ENCODE results near the gene MPO.

MPO gene

GRCh38 chr17:58307468-58308172 lies 26.9 kb upstream of the MPO start:
- H3K36me3 ChIP-seq (ENCODE audit: insufficient read depth, low read length) = no peaks in the 10 kb centered on the region
- no peak overlapping the region for H3K4me3 ChIP-seq (ENCODE audit: low read length)
- no peak overlapping the region for H2AFZ ChIP-seq (ENCODE audit: low read depth, low read length)
- H3K9me3 ChIP-seq (ENCODE audit: low read length) = no peaks in the 10 kb centered on the region
- no peaks in the 10 kb centered on the region for H3K4me1 ChIP-seq (ENCODE audit: insufficient read depth, low read length)
- H3K27me3 ChIP-seq (ENCODE audit: insufficient read depth, low read length) = no peaks in the 10 kb centered on the region

GRCh38 chr17:58306131-58306951 lies 25.6 kb upstream of the MPO start:
- Histone ChIP-seq H3K4me3 (ENCODE audit: low read length) (no peak overlapping the region), H3K4me1 (ENCODE audit: insufficient read depth, low read length) (no peaks in the 10 kb centered on the region), H3K36me3 (ENCODE audit: insufficient read depth, low read length) (no peaks in the 10 kb centered on the region), H2AFZ (ENCODE audit: low read depth, low read length) (no peak overlapping the region), H3K9me3 (ENCODE audit: low read length) (no peaks in the 10 kb centered on the region), H3K27me3 (ENCODE audit: insufficient read depth, low read length) (no peaks in the 10 kb centered on the region)

DNA sequence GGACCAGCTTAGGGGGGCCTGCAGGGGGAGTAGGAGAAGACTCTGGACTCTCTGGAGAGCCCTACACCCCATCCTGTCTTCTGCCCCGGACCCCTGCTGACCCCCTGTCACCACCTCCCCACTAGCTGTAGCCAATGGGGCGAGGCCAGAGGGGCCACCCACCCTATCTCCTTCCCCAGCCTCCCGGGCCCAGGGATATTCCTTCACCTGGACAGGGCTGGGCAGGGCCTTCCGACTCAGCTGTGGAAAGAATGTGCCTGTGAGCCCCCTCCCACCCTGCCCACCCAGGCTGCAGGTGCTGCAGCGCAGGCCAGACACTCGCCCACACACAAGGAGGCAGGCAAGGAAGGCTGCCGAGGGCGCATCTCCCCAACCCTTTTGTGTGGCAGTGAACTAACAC lies 24.9 kb upstream of the MPO start:
- Histone ChIP-seq H3K36me3 (ENCODE audit: insufficient read depth, low read length) (no peaks in the 10 kb centered on the region), H3K4me3 (ENCODE audit: low read length) (no peak overlapping the region), H3K27me3 (ENCODE audit: insufficient read depth, low read length) (no peaks in the 10 kb centered on the region), H2AFZ (ENCODE audit: low read depth, low read length) (no peak overlapping the region), H3K4me1 (ENCODE audit: insufficient read depth, low read length) (no peaks in the 10 kb centered on the region), H3K9me3 (ENCODE audit: low read length) (no peaks in the 10 kb centered on the region)

GRCh38 chr17:58304750-58305486 lies 24.2 kb upstream of the MPO start:
- no peaks in the 10 kb centered on the region for H3K27me3 ChIP-seq (ENCODE audit: insufficient read depth, low read length)
- no peak overlapping the region for H2AFZ ChIP-seq (ENCODE audit: low read depth, low read length)
- H3K4me1 ChIP-seq (ENCODE audit: insufficient read depth, low read length) = no peaks in the 10 kb centered on the region
- no peaks in the 10 kb centered on the region for H3K9me3 ChIP-seq (ENCODE audit: low read length)
- no peaks in the 10 kb centered on the region for H3K36me3 ChIP-seq (ENCODE audit: insufficient read depth, low read length)
- no peak overlapping the region for H3K4me3 ChIP-seq (ENCODE audit: low read length)

DNA sequence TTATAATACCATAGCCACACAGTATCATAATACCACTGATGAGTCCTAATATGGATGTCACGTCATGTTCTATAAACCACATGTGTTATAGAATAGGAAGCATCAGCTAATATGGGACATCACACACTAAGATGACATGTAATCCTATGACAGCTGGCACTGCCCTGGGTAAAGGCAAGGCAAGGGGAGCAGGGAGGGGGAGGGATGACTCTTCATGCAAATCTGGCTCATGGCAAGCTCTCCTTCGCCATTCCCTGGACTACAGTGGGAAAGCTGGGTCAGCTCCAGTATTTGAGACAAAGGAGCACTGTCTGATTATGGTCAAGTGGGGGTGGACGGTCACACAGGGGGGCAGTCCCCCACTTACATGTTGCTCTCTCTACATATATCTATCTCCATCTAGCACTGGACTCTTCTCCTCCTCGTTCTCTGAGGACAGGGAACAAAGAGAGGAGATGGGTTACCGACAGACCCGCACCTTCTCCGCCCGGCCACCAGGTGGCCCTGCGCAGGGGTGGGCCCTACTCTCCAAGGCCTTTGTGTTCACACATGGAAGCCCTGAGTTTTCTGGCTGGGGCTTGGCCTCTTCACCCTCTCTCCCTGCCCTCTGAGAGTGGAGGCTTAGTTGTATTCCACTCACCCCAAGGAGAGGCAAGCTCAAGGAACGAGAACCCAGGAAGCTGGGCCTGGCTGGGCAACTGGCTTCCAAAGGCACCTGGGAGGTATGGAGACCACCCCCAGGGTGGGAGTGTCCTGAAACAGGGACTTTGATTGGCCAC lies 23.4 kb upstream of the MPO start:
- no peaks in the 10 kb centered on the region for H3K27me3 ChIP-seq (ENCODE audit: insufficient read depth, low read length)
- no peak overlapping the region for H2AFZ ChIP-seq (ENCODE audit: low read depth, low read length)
- no peaks in the 10 kb centered on the region for H3K4me1 ChIP-seq (ENCODE audit: insufficient read depth, low read length)
- H3K4me3 ChIP-seq (ENCODE audit: low read length) = no peak overlapping the region
- no peaks in the 10 kb centered on the region for H3K36me3 ChIP-seq (ENCODE audit: insufficient read depth, low read length)
- no peaks in the 10 kb centered on the region for H3K9me3 ChIP-seq (ENCODE audit: low read length)

- Histone ChIP-seq H2AFZ (ENCODE audit: low read depth, low read length) (no peak overlapping the region), H3K4me3 (ENCODE audit: low read length) (no peak overlapping the region), H3K27me3 (ENCODE audit: insufficient read depth, low read length) (no peaks in the 10 kb centered on the region), H3K36me3 (ENCODE audit: insufficient read depth, low read length) (no peaks in the 10 kb centered on the region), H3K9me3 (ENCODE audit: low read length) (no peaks in the 10 kb centered on the region), H3K4me1 (ENCODE audit: insufficient read depth, low read length) (no peaks in the 10 kb centered on the region)
These were observed 22.3 kb upstream of the MPO start for GRCh38 chr17:58302919-58303585.

DNA sequence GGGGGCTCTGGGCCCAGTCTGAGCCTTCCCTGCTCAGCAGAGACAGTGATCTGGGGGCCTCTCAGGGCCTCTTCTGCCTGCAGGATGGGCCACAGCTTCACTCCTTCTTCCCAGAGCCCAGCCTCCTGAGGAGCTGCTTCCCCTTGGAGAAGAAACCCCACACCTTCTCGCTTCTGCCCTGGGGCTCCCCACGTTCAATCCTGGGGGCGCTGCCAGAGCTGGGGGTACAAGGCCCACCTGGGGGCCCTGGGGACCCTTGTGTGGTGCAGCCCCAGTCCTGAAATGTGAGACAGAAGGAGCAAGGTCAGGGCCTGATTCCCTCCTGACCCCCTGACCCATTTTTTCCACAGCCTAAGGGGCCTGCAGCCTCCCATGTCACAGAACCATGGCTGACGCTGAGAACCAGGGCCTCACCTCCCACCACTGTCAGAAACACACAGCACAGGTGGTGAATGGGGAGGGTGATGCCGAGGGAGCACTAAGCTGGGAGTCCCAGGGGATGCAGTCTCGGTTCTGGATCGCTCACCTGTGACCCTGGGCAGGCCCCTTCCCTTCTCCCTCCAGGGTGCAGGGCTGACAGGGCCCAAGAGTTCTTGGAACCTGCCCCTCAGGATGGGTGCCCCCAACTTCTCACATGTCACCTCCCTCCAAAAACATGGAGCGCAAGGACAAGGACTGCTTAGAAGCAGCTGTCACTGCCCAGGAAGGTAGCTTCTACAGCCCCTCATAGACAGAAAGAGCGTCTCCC lies 21.6 kb upstream of the MPO start:
- Histone ChIP-seq H3K4me3 (ENCODE audit: low read length) (no peak overlapping the region), H2AFZ (ENCODE audit: low read depth, low read length) (no peak overlapping the region), H3K36me3 (ENCODE audit: insufficient read depth, low read length) (no peaks in the 10 kb centered on the region), H3K9me3 (ENCODE audit: low read length) (no peaks in the 10 kb centered on the region), H3K27me3 (ENCODE audit: insufficient read depth, low read length) (no peaks in the 10 kb centered on the region), H3K4me1 (ENCODE audit: insufficient read depth, low read length) (no peaks in the 10 kb centered on the region)

GRCh38 chr17:58301504-58302150 lies 20.9 kb upstream of the MPO start:
- no peaks in the 10 kb centered on the region for H3K9me3 ChIP-seq (ENCODE audit: low read length)
- no peaks in the 10 kb centered on the region for H3K4me1 ChIP-seq (ENCODE audit: insufficient read depth, low read length)
- H3K27me3 ChIP-seq (ENCODE audit: insufficient read depth, low read length) = no peaks in the 10 kb centered on the region
- H3K36me3 ChIP-seq (ENCODE audit: insufficient read depth, low read length) = no peaks in the 10 kb centered on the region
- no peak overlapping the region for H3K4me3 ChIP-seq (ENCODE audit: low read length)
- H2AFZ ChIP-seq (ENCODE audit: low read depth, low read length) = no peak overlapping the region

DNA sequence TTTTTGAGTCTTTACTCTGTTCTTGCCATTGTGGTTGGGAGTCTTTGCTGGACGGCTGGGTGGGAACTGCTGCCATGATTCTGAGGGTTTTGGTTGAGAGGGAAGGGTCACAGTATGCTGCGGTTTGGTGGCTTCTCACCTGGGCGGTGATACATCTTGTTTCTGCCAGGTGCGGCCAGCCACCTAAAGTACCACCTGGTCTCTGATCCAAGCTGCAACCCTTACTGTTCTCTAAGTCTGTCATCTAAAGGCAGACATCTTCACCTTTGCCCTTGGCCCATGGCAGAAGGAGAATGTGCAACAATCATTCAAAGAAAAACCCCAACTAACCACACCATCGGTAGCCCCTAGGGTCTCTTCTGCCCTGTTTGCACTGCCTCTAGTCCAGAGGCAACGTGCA lies 19.6 kb upstream of the MPO start:
- no peaks in the 10 kb centered on the region for H3K4me1 ChIP-seq (ENCODE audit: insufficient read depth, low read length)
- no peaks in the 10 kb centered on the region for H3K36me3 ChIP-seq (ENCODE audit: insufficient read depth, low read length)
- H3K4me3 ChIP-seq (ENCODE audit: low read length) = no peak overlapping the region
- H3K9me3 ChIP-seq (ENCODE audit: low read length) = no peaks in the 10 kb centered on the region
- peaks cover 3% of the 10 kb centered on the region for H3K27me3 ChIP-seq (ENCODE audit: insufficient read depth, low read length)
- no peak overlapping the region for H2AFZ ChIP-seq (ENCODE audit: low read depth, low read length)

DNA sequence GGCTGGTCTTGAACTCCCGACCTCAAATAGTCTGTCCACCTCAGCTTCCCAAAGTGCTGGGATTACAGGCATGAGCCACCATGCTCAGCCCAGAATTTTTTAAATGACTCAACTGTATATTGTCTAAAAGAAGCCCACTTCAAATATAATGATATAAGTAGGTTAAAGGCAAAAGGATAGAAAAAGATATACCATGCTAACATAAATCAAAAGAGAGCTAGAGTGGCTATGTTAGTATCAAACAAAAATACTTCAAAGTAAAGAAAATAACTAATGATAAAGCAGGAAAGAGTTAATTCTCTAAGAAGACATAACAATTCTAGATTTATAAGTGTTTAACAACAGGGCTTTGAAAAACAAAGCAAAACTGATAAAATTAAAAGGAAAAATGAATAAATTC lies 13.3 kb upstream of the MPO start:
- Histone ChIP-seq H3K9me3 (ENCODE audit: low read length) (no peaks in the 10 kb centered on the region), H3K4me1 (ENCODE audit: insufficient read depth, low read length) (no peaks in the 10 kb centered on the region), H3K4me3 (ENCODE audit: low read length) (no peak overlapping the region), H3K36me3 (ENCODE audit: insufficient read depth, low read length) (no peaks in the 10 kb centered on the region), H2AFZ (ENCODE audit: low read depth, low read length) (no peak overlapping the region), H3K27me3 (ENCODE audit: insufficient read depth, low read length) (peaks cover 8% of the 10 kb centered on the region)

DNA sequence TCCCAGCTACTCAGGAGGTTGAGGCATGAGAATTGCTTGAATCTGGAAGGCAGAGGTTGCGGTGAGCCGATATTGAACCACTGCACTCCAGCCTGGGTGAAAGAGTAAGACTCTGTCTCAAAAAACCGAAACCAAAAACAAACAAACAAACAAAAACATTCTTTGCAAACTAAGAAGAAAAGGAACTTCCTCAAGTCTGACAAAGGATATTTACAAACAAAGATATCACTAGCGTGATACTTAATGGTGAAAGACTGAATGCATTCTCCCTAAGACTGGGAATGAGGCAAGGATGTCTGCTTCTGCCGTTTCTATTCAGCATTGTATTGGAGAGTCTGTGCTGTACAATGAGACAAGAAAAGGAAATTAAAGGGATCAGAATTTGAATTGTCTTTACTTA lies 10.5 kb upstream of the MPO start:
- no peaks in the 10 kb centered on the region for H3K9me3 ChIP-seq (ENCODE audit: low read length)
- no peak overlapping the region for H2AFZ ChIP-seq (ENCODE audit: low read depth, low read length)
- no peak overlapping the region for H3K4me3 ChIP-seq (ENCODE audit: low read length)
- no peaks in the 10 kb centered on the region for H3K4me1 ChIP-seq (ENCODE audit: insufficient read depth, low read length)
- peaks cover 8% of the 10 kb centered on the region for H3K27me3 ChIP-seq (ENCODE audit: insufficient read depth, low read length)
- no peaks in the 10 kb centered on the region for H3K36me3 ChIP-seq (ENCODE audit: insufficient read depth, low read length)
